HepG2 (cell line): ENCODE data around the gene DNAJC12. TPM values are rescaled to one million over a fixed set of nuclear protein-coding genes. Genes with fewer than 3 reads are reported as not detected.

Source experiments
- CBX5 ChIP-seq: sonication (generic); formaldehyde crosslinking; IDR thresholded peaks from 2 replicates; pipeline ENCODE4 v1.4.0; 2020; ENCODE audit warnings: missing genetic modification reagents, borderline replicate concordance
- CREBL2 ChIP-seq: sonication (generic); formaldehyde crosslinking; IDR thresholded peaks from 2 replicates; pipeline ENCODE4 v1.8.1; 2023; ENCODE audit warnings: missing genetic modification reagents, mild to moderate bottlenecking, borderline replicate concordance
- MED1 ChIP-seq: sonication (generic); formaldehyde crosslinking; IDR thresholded peaks from 2 replicates; pipeline ENCODE4 v1.4.0; 2020; ENCODE audit warnings: missing genetic modification reagents
- MLX ChIP-seq: IDR thresholded peaks from 2 replicates; pipeline ENCODE4 v1.6.1; 2016
- NCOR1 ChIP-seq: fragments of 200-600 bp; sonication (generic); IDR thresholded peaks from 2 replicates; pipeline ENCODE4 v1.7.0; 2017; ENCODE audit warnings: antibody characterized with exemption, low read length, borderline replicate concordance
- NFRKB ChIP-seq: fragments of 450-650 bp; IDR thresholded peaks from 2 replicates; pipeline ENCODE4 v1.6.1; 2017
- NKX3-1 ChIP-seq: sonication (generic); formaldehyde crosslinking; IDR thresholded peaks from 2 replicates; pipeline ENCODE4 v1.5.0; 2020; ENCODE audit warnings: missing genetic modification reagents
- PRDM15 ChIP-seq: sonication (generic); formaldehyde crosslinking; IDR thresholded peaks from 2 replicates; pipeline ENCODE4 v1.4.0; 2020; ENCODE audit warnings: missing genetic modification reagents
- RAD51 ChIP-seq: fragments of 450-650 bp; IDR thresholded peaks from 2 replicates; pipeline ENCODE4 v1.6.1; 2016; ENCODE audit warnings: borderline replicate concordance
- TFDP1 ChIP-seq: IDR thresholded peaks from 2 replicates; pipeline ENCODE4 v1.6.1; 2016; ENCODE audit warnings: missing compliant biosample characterization, missing genetic modification reagents, borderline replicate concordance
- TP53 ChIP-seq: sonication (generic); formaldehyde crosslinking; conservative IDR thresholded peaks from 2 replicates; pipeline ENCODE4 v1.4.0; 2020; ENCODE audit warnings: missing genetic modification reagents
- ZBTB44 ChIP-seq: sonication (generic); formaldehyde crosslinking; IDR thresholded peaks from 2 replicates; pipeline ENCODE4 v1.4.0; 2020; ENCODE audit warnings: missing genetic modification reagents
- ZGPAT ChIP-seq: IDR thresholded peaks from 2 replicates; pipeline ENCODE4 v1.6.1; 2016; ENCODE audit warnings: mild to moderate bottlenecking
- ZNF136 ChIP-seq: sonication (generic); formaldehyde crosslinking; IDR thresholded peaks from 2 replicates; pipeline ENCODE4 v1.8.1; 2022; ENCODE audit warnings: low read depth, mild to moderate bottlenecking, moderate library complexity, missing genetic modification reagents
- ZNF24 ChIP-seq: fragments of 450-650 bp; IDR thresholded peaks from 2 replicates; pipeline ENCODE4 v1.6.1; 2017; ENCODE audit warnings: antibody characterized with exemption, mild to moderate bottlenecking
- ZNF276 ChIP-seq: sonication (generic); formaldehyde crosslinking; IDR thresholded peaks from 2 replicates; pipeline ENCODE4 v1.4.0; 2020; ENCODE audit warnings: mild to moderate bottlenecking, low read depth, missing genetic modification reagents
- ZNF550 ChIP-seq: sonication (generic); formaldehyde crosslinking; IDR thresholded peaks from 2 replicates; pipeline ENCODE4 v1.4.0; 2020; ENCODE audit warnings: mild to moderate bottlenecking, missing genetic modification reagents, borderline replicate concordance
- ZNF75D ChIP-seq: sonication (generic); formaldehyde crosslinking; IDR thresholded peaks from 2 replicates; pipeline ENCODE4 v1.8.1; 2023; ENCODE audit warnings: missing genetic modification reagents, mild to moderate bottlenecking, borderline replicate concordance
- polyA plus RNA-seq, 8 experiments: library from polyadenylated mRNA; depleted of rRNA in 3 of 8; stranded (reverse) in 7 of 8; unstranded in 1 of 8; fragments of >200 nt; fragmentation: Illumina TruSeq in 4 of 8; extraction: Trizol in 4 of 8; gene quantifications; 2 replicates each; pipeline versions ENCODE4 v1.2.1 to v1.2.3, GENCODE V29; 2011 to 2016; ENCODE audit warnings: low read depth in 4 of 8, missing spikeins in 1 of 8, mixed read lengths in 1 of 8; ENCODE audit not compliant: insufficient read depth in 1 of 8
- total RNA-seq, 5 experiments: library from RNA; depleted of rRNA; stranded (reverse); fragments of >200 nt; fragmentation: Illumina TruSeq; extraction: Trizol; gene quantifications; 2 replicates each; pipeline ENCODE4 v1.2.3, GENCODE V29; 2016; ENCODE audit warnings: low read depth in 1 of 5

The DNAJC12 gene
- total and polyA plus RNA-seq, 2 of the 13 experiments (the other 11 are each of a cell fraction or from before 2014, with no cell fraction given), result 11.6 to 43.9 TPM

GRCh38 chr10:67803588-67804394, 34.2 kb downstream of the DNAJC12 start (continued):
- TF ChIP-seq PRDM15 (CRISPR knock-in tag) (no peak), RAD51 (no peak), ZNF550 (CRISPR knock-in tag) (no peak), MED1 (CRISPR knock-in tag) (peak; percentile 81), ZGPAT (CRISPR knock-in tag) (peak; percentile 91), NKX3-1 (CRISPR knock-in tag) (0 out of 2 replicates have a peak, but pooled peaks have one; percentile 71), CBX5 (CRISPR knock-in tag) (no peak), TFDP1 (CRISPR knock-in tag) (no peak; the same call in 1 of the 2 replicates), ZNF136 (no peak), ZNF24 (0 out of 2 replicates have a peak, but pooled peaks have one; percentile 50), NCOR1 (peak; percentile 96; the same call in 1 of the 2 replicates), ZNF276 (CRISPR knock-in tag) (no peak), ZBTB44 (CRISPR knock-in tag) (no peak), MLX (CRISPR knock-in tag) (peak; percentile 88), NFRKB (no peak), TP53 (CRISPR knock-in tag) (no peak), ZNF75D (no peak), CREBL2 (CRISPR knock-in tag) (no peak)
